Stimulated activated CD4-positive, alpha-beta T cell treated with anti-CD3 and anti-CD28 coated beads, Interleukin-15, amount 100 ng/mL, for 48 hours (primary cell): Measurements from ENCODE around the gene PXYLP1.
A peak's percentile ranks its signal among the peaks of the same experiment; 100 is the strongest.
"Not testable (repeated sequence)": the region's sequence is repeated elsewhere in the genome, so short reads cannot be mapped to it uniquely, and the experiment has no call there.

Experiments used
- DNase-seq, 2 donors: peaks; one replicate each; pipeline ENCODE4 v3.0.0-alpha.2; 2020; ENCODE audit warnings: low read depth in 2 of 2

PXYLP1 gene

GRCh38 chr3:141294301-141294700 lies 62.7 kb downstream of the PXYLP1 start:
- DNase-seq = no peak

DNA sequence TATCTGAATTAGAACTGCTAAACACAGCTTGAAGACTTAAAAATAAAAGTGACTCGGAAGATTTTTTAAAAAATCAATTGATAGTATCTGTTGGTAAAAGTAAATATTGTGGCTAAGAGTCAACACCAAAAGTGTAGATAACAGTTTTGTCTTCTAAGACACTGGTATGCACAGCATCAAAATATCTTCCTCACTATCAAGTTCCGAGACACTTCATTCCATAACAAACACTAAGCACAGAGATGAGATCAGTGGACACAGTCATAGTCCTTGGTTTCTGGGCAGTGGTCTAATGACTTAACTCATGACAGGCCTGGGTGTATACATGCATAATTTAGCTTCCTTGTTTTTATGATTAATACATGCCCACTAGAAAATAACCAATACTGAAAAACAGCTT lies 63.2 kb downstream of the PXYLP1 start:
- DNase-seq = no peak

DNA sequence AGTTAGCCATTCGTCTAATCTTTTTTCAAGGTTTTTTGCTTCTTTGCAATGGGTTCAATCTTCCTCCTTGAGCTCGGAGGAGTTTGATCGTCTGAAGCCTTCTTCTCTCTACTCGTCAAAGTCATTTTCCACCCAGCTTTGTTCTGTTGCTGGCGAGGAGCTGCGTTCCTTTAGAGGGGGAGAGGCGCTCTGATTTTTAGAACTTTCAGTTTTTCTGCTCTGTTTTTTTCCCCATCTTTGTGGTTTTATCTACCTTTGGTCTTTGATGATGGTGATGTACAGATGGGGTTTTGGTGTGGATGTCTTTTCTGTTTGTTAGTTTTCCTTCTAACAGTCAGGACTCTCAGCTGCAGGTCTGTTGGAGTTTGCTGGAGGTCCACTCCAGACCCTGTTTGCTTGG lies 68.8 kb downstream of the PXYLP1 start:
- not testable (repeated sequence) for DNase-seq

DNA sequence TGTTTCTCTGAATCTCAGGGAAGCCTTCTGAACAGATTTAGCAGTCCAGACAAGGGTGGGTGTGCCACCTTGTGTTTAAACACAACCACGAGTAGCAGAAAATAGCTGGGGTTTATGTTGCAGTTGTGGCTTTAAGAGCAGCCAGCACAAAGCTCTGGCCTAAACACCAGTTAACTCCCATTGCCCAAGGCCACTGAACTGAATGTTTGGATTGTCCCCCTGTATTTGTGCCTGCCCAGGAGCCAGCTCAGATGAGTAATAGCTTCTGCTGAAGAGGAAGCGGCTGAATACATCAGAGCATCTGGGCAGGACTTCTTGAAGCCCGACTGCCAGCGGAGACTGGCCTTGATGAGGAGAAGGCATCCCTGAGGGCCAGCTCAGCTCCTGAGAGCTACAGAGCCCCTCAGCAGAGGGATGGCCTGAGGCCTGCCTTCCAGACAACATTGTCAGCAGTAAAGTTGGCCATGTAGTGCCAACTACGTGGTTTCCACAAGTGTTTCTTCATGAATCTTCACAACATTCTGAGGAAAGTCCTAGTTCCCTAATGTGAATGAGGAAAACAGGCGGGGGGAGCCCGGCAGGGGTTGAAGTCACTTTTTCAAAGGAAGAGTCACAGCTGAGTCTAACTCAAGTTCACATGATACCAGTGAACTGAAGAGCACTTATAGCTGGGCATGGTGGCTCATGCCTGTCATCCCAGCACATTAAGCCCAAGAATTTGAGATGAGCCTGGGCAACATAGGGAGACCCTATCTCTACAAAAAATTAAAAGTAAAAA lies 70.9 kb downstream of the PXYLP1 start:
- no peak for DNase-seq

DNA sequence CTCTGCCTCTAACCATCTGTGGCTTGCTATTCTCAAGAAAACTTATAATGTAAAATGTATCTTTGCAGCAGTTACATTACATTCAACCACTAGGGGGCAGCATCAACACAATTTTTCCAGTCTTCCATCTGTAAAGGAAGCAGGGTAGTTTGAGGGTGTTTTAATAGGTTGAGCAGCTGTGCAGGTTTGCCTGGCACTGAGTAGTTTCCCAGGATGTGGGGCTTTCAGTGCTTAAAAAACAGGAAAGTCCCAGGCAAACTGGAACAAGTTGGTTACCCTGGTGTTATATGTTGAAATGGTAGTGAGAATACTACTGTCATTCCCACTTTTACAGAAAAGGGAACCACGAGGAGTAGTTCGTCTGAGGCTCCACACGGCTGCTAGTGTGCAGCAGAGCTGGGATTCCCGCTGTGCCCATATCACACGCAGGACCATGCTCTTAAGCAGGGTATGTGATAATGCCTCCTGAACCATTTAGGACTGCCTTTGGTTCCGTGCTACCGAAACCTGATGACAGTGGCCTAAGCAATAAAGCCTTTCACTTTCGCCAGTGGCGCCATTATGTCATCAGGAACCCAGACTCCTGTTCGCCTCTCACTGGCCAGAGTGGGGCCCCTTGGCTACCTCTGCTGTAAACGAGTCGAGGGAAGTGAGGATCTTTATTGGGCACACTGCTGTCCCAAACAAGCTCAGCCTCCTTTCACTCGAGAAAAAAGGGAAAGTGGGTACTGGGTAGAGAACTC lies 72.0 kb downstream of the PXYLP1 start:
- DNase-seq = peak; percentile 32 to 56

DNA sequence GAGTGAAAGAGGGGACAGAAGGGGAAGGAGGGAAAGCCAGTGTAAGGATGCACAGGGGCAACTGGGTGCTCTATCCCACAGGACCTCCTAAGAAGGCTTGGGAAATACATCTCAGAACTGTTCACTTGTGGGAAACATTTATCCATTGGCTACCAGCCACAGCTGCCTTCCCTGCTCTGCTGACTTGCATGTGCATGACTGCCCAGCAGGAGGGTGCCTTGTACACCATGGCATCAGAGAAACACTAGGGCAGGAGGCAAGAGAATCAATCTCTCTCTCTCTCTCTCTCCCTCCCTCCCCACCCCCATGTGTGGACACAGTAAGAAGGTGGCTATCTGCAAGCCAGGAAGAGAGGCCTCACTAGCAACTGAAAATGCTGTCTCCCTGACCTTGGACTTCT lies 73.8 kb downstream of the PXYLP1 start:
- no peak for DNase-seq

- no peak for DNase-seq
These were observed 74.7 kb downstream of the PXYLP1 start for GRCh38 chr3:141306276-141306675.

DNA sequence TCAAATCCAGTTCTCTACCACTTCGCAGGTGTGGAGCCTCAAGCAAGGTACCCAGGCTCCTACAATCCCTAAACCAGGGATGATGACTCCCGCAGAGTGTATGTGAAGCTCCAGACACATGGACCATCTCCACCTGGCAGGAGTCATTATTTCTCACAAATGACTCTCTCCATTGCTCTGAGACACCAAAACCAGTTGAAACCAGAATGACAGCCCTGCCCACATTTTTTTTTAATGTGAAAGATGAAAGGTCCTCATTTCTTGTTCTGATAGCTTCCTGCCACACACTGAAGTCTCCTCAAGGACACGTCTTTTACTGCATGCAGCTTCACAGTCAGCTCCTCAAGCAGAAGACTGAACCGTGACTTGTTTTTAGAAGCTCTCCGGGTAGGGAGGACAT lies 75.3 kb downstream of the PXYLP1 start:
- DNase-seq = no peak

- DNase-seq = no peak
These were observed 75.9 kb downstream of the PXYLP1 start for GRCh38 chr3:141307351-141308059.

GRCh38 chr3:141308588-141309218 lies 77.1 kb downstream of the PXYLP1 start:
- no peak for DNase-seq

- no peak for DNase-seq
These were observed 79.5 kb downstream of the PXYLP1 start for GRCh38 chr3:141311170-141311495.

DNA sequence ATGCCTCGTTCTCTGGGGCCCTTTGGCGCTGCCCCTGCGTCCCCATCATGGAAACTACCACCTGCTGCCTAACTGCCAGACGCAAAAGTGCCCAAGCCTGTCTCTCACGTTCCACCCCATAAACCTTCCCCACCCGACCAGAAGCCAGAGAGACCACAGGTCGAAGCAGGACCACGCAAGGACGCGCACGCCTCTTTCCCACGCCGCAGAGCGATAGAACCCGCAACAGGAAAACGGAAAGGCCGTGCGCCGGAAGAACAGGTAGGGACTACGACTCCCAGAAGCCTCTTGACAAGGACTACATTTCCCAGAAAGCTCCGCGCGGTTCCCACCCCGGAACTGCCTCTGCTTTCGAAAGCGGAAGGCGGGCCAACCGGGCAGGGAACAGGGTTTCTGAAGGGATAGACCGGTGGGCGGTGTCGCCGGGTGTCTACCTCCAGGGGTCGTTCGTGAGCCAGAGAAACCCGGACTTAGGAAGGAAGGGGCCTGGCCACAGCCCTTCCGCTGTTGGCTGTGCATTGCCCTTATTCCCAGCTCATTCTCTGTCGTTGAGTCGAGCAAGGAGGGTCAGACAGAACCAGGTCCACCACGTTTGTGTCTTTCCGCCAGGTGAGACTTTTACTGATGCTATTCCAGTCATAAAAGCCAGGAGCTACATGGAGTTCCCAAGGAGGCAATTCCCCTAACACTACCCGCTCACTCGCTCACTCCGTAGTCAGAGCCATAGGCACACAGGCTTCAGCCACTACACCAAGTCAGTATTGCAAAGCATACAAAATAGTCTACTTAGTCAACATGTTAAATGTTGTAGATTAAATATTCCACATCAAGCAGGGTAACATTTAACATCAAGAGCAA lies 80.1 kb downstream of the PXYLP1 start:
- DNase-seq = peak; percentile 98 to 99

DNA sequence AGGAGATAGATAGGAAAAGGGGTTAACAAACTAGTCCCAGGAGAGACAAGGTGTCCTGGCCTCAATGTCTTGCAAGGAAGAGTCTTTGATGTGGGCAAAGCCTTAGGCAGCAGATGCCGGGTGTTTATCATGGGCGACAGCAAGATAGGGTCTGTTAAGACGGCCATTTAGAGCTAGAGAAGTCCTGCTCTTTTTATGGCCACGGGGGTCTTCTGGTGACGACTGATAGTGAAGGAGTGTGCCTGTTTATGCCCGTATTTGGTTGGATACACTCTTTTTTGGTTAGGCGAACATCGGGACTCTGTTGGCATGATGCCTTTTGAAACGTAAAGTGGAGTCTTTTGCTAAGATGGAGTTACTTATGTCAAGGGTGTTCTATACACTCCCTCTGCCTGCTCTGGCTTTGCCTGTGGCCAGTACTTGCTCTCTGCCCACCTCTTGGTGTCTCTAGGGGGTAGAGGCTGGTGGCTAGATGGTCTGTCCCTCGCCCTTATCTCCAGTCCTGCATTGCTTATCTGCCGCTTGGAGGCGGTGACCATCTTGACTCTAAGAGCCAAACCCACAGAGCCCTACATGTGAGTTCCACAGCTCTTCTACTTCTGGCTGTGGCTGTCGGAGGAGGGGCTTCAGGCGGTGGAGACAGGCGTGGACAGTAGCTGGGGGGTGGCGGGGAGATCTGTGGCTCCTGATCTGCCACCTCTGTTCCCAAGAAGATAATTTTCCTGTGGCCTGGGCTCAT lies 80.9 kb downstream of the PXYLP1 start:
- no peak for DNase-seq

DNA sequence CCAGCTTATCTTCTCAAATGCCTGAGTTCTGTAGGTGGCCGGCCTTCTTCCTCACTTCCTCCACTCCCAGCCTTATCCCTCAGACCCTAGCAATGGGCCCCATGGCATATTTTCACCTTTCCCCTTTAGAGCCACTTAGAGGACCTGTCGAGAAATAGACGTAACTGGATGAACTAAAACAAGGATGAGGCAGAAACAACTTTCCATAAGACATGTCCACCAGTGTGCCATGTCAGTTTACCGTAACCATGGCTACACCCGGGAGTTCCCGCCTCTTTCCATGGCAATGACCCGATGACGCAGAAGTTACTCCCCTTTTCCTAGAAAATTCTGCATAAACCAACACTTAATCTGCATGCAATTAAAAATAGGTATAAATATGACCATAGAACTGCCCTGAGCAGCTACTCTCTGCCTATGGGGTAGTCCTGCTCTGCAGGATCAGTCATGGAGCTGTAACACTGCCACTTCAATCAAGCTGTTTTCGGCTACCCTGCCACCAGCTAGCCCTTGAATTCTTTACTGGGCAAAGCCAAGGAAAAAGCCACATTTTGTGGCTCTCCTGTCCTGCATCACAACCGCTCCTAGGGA lies 81.6 kb downstream of the PXYLP1 start:
- no peak for DNase-seq

- DNase-seq = not testable (repeated sequence)
These were observed 82.8 kb downstream of the PXYLP1 start for GRCh38 chr3:141314415-141314814.

DNA sequence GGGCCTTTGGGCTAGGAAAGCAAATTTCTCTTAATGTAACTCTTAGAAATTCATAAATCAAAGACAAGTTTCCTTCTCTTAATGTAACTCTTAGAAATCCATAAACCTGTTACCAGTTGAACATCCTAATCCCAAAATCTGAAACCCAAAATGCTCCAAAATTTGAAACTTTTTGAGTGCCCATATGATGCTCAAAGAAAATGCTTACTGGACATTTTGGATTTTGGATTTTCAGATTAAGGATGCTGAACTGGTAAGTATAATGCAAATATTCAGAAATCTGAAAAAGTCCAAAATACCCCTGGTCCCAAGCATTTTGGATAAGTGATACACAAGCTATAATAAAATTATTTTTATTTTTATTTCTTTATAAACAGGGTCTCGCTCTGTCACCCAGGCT lies 85.2 kb downstream of the PXYLP1 start:
- DNase-seq = no peak

DNA sequence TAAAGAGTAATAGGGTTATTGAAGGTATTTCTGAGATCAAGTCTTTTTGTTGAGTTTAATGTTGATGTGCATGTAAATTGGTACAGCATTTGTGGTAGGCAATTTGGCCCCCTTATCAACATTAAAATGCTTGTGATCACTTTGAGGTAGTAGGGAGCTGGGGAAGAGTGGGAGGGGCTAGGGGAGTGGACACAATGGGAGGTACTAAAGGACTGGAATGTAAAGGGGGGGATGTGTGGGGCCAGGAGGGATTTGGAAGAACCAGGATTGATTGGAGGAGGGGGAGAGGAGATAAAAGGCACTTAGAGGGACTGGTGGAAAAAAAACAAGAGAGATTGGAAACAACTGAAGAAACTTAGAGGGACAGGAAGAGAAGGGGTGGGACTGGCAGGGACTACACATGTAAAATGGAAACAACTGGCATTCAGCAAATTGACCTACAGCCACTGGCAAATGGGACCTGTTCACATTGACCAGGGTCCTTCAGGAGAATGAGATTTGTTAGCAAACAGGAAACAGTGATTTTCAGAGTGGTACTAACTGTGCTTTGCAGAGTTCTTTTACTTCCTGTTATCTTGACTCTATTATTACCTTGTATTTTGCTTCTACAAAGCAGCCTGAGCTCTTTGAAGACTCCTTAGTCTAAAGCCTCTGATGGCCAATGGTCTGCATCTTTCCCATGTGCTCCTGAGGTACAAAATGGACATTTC lies 88.9 kb downstream of the PXYLP1 start:
- no peak for DNase-seq

GRCh38 chr3:141321109-141321497 lies 89.5 kb downstream of the PXYLP1 start:
- DNase-seq = no peak

- DNase-seq = no peak
These were observed 92.5 kb downstream of the PXYLP1 start for GRCh38 chr3:141323936-141324704.
